ENCODE data around the gene ERBB4. TPM values are rescaled to one million over a fixed set of nuclear protein-coding genes. Genes with fewer than 3 reads are reported as not detected.

ERBB4 gene
- total and polyA plus RNA-seq, 10 of the 15 experiments (the other 5 are each of a cell fraction or from before 2014, with no cell fraction given): under 0.01 to 0.23 (median 0.01) TPM; not detected in 4

- TF ChIP-seq YBX1 (IDR thresholded peaks at IDR 0.05) (no peak), MEF2A (IDR thresholded peaks at IDR 0.05; ENCODE audit: insufficient read depth, low read depth, low read length) (no peak), ESRRA (IDR thresholded peaks at IDR 0.05; ENCODE audit: low read length) (no peak), TCF7 (IDR thresholded peaks at IDR 0.05; ENCODE audit: borderline replicate concordance) (no peak), E2F8 (IDR thresholded peaks at IDR 0.05; ENCODE audit: low read depth, partially characterized antibody) (no peak), ZBTB33 (IDR thresholded peaks at IDR 0.05) (no peak), E4F1 (IDR thresholded peaks at IDR 0.05; ENCODE audit: borderline replicate concordance, partially characterized antibody) (no peak), ZSCAN29 (IDR thresholded peaks at IDR 0.05) (no peak)
Observed at GRCh38 chr2:212556296-212556695, 17.7 kb upstream of the ERBB4 start (continued).
